NCI-H774 (cell line): ENCODE data around the gene TTLL6.
"Not testable (repeated sequence)": the region's sequence is repeated elsewhere in the genome, so short reads cannot be mapped to it uniquely, and the experiment has no call there.

Experiments
- DNase-seq: peaks from one replicate; lab custom pipeline; 2025; lab: John Stamatoyannopoulos, UW

The TTLL6 gene

DNA sequence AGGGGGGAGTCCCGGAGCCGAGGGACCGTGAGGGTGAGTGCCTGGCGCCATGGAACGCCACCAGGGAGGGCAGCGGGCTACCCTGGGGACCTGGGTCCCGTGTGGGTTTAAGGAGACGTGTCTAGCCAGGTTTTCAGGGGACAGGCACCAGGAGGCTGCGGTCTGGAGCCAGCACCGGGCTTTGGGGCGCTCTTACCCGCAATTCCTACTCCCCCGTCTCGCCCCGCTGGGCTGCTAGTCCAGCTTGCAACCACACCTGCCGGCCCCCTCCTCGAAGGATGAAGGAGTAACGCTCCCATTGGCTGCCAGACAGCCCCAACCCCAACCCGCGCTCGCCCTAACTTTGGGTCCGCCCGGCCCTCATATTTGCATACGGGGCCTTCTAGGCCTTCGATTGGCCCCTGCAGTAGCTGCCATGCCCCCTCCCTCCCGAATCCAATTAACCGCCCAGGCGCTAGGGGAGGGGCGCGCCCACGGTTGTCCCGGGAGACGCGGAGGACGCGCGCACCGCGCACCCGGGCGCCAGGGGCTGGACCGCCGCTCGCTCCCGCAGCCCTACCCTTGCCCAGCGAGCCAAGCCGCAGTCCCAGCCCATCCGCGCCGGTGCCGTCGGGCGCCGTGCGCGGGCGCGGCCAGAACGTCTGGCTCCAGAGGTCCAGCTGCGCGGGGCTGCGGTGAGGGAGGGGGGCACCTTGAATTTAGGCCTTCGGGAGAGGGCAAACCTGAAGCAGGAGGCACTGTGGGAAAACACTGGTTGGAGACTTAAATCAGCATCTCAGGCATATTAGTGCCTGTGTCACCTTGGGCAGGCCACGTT is at the start of gene TTLL6:
TTLL6 (minus strand) TSS at position 456 of the 817 bp plus-strand sequence; CDS start at position 299, 157 bp downstream.
- DNase-seq, result peak; percentile 99

DNA sequence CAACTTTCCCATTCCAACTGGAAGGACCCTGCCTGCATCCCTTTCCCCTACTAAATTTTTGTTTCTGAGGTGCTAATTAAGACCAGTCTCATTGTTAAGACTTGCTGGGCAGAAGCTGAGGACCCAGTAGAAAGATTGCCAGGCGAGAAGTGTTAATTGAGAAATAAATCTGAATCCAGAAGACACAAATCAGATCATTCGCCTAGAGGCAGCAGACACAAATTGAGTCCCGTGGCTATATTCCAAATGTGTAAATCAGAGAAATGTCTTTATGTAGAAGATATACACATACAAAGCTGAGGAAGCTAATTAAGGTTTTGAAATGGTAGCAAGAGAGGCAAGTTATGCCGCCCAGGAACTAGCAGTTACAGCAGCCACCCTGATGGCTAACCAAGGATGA is 43.4 kb upstream of the TTLL6 start:
- no peak for DNase-seq

DNA sequence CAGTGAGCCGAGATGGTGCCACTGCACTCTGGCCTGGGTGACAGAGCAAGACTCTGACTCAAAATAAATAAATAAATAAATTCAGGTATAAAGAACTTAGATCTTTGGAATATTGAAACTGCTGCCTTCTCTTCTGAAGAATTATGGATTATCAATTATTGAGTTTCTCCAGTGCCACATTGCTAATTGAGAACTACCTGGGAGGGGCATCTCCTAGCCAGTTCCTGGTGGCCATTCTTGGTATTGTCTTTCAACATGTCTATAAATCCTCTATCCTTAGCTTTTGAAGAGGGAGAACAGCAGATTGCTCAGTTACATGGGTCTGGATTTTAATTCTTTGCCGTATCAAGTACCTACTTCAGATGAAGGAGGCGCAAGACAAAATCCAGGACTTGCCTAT is 43.0 kb upstream of the TTLL6 start:
- no peak for DNase-seq

DNA sequence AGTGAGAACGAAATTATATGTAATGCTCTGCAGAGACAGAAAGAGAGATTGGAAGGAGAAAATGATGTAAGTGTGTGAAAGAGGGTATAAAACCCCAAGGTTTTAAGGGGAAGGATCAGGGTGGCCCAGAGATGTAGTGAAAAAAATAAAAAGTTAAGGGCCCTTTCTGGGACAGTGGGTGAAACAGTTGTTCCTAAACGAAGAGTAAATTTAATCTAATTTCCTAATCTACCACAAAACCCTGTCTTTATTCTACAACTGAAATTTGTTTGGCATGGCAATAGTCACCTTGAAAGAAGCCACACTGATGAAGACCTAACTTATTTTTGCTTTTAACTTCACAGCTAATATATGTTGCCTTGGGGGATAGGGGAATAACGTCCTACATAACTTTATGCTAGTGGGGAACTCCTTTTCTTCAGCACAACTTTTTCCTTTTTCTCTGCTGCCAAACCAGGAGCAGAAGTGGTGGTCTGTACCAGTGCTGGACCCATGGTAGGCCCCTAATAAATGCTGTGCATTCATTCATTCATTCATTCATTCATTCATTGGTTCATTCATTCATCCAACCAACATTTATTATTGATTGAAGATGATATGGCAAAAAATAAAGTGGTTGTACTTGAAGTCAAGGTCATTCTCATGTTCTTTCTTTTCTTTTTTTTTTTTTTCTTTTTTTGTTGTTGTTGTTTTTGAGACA is 39.2 kb upstream of the TTLL6 start:
- no peak for DNase-seq

DNA sequence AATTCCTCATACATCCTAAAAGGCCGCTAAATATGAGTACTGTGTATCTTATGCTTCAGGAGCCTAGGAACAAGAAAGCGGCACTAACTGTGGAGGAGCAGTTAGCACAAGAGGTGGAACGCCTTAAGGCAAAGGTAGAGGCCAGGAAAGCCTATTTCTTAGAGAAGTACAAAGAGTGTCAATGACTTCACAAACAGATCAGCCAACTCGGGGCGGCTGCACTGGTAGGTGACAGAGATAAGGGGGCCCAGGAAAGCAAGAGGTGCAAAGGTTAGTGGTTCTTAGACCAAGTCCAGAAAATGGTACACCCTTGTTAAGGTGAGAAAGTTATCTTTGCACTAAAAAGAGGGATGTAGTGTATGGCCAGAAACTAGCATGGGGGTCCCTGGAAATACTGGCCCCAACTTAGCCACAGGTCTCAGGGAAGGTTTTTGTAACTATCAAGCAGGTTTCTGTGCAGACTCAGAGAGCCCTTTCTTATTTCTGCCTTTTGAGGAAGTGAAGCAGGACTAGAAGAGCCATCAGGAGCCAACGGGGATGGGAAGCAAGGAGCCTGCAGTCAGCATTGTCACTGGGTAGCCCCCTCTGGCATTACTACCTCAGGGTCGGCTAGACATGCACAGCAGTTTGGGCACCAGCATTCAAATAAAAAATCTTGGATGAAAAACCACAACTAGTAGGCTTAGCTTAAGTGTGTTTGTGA is 37.9 kb upstream of the TTLL6 start:
- no peak for DNase-seq

DNA sequence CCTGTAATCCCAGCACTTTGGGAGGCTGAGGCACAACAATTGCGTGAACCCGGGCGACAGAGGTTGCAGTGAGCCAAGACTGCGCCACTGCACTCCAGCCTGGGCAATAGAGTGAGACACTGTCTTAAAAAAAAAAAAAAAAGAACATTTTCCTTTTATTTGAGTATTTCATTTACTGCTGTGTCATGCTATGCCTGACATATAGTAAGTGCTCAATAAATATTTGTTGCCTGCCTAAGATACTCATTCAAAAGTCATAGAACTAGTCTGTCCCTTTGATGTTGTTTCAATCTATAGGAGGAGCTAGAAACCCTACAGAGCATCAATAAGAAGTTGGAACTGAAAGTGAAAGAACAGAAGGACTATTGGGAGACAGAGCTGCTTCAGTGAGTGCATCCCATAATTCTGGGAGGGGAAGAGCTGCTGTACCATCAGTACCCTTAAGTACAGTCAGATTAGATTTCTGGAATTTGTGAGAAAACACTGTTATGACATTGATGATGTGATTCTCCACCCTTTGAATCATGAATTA is 33.8 kb upstream of the TTLL6 start:
- DNase-seq, result no peak

DNA sequence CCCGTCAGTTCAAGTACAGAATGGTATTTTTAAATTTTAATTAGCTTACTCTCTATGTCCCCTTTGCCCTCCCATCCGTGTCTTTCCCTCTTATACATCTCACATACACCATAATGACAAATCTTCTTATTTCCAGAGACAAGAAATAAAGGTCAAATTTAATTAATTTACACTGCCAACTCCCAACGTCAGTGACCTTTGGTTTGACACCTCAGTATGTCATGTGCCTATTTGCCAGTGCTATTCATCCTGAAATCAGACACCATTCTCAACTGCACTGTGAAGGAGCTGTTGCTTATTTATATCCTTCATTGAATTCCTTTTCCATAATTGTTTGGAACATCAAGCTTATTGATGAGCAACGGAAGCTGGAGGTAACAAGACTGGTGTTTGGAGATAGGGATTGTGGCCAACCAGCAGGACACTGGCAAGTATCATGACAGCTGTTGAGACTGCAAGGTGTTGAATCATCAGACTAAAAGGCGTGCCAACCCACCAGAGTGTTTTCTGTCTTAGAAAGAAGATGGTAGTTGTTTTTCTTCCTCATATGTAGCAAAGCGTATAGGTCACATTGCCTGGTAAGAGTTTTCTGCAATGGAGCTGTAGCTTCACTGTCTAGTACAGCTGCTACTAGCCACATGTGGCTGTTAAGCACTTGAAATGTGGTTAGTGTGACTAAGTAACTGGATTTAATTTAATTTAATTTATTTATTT is 26.3 kb upstream of the TTLL6 start:
- DNase-seq, result no peak

DNA sequence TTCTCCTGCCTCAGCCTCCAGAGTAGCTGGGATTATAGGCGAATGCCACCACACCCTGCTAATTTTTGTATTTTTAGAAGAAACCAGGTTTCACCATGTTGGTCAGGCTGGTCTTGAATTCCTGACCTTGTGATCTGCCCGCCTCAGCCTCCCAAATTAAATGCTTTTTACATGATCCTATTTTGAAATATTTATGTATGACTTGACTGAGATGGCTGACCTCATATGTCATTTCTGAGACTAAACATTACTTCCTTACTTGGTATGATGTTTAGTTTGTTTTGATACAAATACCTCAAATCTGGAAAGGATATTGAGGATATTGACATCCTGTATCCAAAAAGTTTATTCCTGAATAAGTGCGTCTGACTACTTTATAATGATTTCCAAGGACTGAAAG is 25.7 kb upstream of the TTLL6 start:
- no peak for DNase-seq

DNA sequence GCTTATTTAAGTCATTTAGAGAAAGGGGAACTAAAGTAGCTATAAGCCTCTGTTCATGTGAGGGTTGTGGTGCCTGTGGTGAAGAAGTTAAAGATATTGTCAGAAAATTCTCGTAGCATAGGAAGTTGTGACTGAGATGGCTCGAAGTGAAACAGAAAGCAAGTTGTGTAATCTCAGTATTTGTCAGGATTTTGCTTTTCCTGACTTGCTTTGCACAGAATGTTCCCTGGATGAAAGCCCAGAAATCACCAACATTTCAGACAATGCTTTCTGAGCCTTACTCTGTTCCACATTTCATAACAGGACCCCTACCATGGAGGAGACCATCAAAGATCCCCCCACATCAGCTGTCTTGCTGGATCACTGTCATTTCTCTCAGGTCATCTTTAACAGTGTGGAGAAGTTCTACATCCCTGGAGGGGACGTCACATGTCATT is 24.4 kb upstream of the TTLL6 start:
- DNase-seq, result no peak

DNA sequence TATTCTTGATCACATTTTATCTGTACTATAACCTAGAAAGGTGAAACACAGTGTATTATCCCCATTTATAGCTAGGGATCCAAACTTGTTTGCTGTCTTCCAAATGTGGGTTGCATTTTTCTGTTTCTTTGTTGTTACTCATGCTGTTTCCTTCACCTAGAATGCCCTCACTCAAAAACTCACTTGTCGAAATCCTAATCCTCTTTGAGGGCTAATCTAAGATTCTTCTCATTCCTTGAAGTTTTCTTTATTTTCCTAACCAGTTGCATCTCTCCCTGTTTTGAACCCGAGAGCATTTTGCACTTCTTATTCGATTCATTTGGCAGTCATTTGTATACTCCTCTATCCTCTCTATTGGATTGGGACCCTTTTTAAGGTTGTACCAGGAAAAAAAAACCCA is 23.4 kb upstream of the TTLL6 start:
- DNase-seq, result no peak

DNA sequence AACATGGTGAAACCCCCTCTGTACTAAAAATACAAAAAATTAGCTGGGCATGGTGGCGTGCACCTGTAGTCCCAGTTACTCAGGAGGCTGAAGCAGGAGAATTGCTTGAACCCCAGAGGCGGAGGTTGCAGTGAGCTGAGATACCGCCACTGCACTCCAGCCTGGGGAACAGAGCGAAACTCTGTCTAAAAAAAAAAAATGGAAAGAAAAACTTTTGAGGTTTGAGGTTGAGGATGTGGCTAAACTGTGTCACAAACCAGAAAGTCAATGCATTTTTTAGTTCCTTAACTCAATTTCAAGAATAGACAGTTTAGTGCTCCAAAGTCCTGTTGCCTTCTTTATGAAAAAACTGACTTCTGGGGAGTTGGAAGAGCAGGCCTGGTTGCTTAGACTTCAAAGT is 20.4 kb upstream of the TTLL6 start:
- DNase-seq, result not testable (repeated sequence)

DNA sequence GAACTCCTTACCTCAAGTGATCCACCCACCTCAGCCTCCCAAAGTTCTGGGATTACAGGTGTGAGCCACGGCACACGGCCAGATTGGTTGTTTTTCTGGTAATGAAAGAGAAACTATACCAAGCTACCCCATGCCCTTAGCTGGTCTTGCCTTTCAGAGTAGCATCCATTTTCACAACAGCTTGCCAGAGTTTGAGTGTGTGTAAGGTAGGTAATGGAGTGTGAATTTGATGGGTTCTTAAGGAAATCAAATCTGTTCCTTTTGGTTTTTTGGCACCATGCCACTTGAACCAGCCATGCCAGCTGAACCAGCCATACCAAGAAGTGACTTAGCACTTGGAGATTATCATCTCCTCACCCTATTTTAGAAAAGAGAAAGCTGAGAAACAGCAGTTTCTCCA is 18.9 kb upstream of the TTLL6 start:
- no peak for DNase-seq

DNA sequence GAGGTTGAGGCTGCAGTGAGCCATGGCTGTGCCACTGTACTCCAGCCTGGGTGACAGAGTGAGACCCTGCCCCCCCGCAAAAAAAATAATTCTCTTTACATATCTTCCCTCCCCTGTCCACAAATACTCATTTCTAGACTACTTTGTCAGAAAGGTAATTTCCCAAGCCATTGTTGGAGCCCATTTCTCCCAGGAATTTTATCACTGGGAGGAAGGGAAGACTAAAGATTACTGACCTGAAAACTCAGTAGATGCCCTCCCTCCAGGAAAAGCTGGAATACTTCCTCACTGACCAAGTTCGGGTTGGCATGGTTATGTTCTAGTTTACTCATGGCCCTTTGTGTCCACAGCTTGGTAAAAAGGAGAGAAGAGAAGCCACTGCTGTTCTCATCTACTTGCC is 17.9 kb upstream of the TTLL6 start:
- DNase-seq, result no peak

DNA sequence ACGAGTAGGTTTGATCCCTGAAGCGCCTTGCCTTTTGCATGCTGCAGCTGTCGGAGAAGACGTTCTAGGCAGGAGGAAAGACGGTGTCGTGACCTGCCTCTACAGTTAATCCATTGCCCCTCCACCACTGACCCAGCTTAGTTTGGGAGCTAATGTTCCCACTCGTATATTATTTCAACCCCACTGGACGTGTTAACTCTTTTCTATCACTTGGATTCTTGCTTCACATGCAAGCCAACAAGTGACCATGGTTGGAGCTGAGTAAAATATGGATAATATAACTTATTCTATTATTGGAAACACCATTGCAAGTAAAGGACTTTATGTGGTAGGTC is 14.5 kb upstream of the TTLL6 start:
- DNase-seq, result no peak

DNA sequence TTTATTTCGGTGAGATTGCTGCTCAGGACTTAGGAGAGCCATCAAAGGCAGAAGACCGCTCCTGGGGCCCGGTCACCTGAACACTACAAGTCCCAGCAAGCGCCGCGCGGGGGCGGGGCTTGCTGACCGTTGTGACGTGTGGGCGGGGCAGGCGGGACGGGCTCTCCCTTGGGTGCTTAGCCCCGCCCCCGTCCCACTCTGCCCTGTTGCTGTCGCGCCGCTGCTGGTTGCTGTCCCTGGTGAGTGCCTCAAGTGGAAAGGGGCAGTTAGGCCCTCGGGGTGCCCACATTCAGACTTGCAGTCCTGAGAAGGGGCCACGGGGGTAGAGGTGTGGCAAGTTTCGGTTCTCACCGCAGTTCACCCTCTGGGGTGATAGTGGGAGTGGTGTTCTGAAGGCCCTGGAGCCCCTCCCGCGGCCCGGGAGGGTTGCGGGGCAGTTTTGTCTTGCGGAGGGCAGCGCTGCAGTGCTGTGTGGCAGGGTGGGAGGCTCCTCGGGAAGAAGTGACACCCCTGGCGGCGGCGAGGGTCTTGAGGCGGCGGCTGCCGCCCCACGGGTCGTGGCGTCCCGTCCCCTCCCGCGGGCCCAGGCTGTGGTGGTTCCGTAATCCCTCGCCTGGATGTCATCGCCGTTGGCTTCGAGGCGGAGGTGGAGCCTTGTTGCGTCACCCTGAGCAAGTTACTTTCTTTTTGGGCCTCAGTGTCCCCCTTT is 14.0 kb upstream of the TTLL6 start, which contains the start of gene CALCOCO2:
CALCOCO2 (plus strand) TSS at position 196 of the 709 bp plus-strand sequence. CDS start 10,673 bp downstream, outside the sequence.
- peak; percentile 96 for DNase-seq

DNA sequence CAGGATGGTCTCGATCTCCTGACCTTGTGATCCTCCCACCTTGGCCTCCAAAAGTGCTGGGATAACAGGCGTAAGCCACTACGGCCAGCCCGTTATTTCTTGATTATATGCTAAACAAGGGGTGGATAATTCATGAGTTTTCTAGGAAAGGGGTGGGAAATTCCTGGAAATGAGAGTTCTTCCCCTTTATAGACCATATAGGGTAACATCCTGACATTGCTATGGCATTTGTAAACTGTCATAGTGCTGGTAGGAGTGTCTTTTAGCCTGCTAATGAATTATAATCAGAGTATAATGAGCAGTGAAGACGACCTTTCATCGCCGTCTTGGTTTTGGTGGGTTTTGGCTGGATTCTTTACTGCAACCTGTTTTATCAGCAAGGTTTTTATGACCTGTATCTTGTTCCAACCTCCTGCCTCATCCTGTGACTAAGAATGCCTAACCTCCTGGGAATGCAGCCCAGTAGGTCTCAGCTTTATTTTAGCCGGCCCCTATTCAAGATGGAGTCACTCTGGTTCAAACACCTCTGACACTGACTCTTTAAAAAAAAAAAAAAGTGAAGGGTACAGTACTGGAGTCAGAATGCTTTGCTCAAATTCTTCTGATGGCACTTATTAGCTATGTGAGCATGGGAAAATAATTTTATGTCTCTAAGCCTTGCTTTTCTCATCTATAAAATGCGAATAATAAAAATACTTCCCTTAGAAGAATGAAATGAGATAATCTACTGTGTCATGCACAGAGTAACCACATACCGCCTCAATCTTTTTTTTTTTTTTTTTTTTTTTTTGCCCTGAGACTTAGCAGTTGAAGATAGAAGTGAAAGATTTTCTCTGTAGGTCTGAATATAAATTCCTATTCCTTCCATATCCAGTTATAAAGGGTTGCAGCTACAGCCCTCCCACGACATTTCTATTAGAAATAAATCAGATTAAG is 8.7 kb upstream of the TTLL6 start:
- DNase-seq, result no peak

DNA sequence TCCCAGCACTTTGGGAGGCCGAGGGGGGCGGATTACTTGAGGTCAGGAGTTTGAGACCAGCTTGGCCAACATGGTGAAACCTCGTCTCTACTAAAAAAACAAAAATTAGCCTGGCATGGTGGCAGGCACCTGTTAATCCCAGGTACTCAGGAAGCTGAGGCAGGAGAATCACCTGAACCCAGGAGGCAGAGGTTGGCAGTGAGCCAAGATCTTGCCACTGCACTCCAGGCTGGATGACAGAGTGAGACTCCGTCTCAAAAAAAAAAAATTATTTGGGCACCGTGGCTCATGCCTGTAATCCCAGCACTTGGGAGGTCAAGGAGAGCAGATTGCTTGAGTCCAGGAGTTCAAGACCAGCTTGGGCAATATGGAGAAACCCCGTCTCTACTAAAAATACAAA is 3.9 kb upstream of the TTLL6 start:
- DNase-seq, result not testable (repeated sequence)

DNA sequence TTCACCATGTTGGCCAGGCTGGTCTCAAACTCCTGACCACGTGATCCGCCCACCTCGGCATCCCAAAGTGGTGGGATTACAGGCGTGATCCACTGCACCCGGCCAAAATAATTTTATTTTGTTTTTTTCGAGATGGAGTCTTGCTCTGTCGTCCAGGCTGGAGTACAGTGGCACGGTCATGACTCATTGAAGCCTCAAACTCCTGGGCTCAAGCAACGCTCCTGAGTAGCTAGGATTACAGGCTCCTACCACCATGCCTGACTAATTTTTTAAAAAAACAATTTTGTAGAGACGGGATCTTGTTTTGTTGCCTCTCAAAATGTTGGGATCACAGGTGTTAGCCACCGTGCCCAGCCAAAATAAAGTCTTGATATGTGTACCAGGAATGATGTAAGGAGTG is 2.4 kb upstream of the TTLL6 start:
- no peak for DNase-seq

DNA sequence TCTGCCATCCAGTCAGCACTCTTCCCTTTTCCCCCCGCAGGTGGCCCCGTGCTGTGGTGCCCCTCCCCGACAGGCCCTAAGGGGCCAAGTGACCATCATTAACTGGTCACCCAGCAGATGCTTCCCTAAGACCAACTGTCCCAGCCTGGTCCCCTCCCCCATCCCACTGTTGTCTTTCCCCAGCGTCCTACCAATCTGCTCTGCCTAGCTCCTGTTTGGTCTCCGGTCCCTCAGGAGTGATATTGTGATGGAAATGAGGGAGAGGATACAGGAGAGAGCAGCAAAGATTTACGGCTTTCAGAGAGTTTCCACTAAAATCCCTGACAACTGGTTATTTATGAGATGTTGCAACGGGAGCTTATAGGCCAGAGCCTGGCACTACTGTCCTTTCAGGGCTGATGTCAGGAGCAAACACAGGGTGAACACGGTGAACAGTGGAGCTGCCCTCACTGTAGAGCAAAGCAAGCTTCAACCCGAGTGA is 1.4 kb upstream of the TTLL6 start:
- DNase-seq, result no peak

DNA sequence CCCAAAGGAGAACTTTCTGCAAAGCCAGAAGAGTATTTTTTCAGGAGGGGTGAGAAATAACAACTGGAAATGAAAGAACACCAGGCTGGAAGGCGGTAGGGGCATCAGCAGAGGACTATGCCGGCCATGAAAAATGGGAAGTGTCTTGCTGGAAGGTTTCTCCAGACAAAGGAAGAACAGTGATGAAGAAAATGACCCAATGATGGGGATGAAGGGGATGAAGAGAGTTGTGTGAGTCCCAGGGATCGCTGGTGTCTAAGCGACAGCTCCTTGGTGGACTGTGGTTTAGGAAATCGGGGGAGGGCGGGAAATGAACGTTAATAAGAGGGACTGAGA is 623 bp downstream of the TTLL6 start:
- no peak for DNase-seq
